Breast epithelium (tissue), 3 donors: ENCODE results near the gene WDR70.

Source experiments
- POLR2A ChIP-seq: fragments of 450-650 bp; IDR thresholded peaks from one replicate; pipeline ENCODE4 v1.6.1; 2016; ENCODE audit warnings: antibody characterized with exemption, mild to moderate bottlenecking, moderate library complexity
- TF ChIP-seq, protein P1 (sequence below), 3 donors: fragments of 450-650 bp; IDR thresholded peaks; one replicate each; pipeline ENCODE4 v1.5.1; 2016 to 2017; ENCODE audit warnings: antibody characterized with exemption in 3 of 3, mild to moderate bottlenecking in 3 of 3, moderate library complexity in 3 of 3

- TF ChIP-seq, protein P1, sequence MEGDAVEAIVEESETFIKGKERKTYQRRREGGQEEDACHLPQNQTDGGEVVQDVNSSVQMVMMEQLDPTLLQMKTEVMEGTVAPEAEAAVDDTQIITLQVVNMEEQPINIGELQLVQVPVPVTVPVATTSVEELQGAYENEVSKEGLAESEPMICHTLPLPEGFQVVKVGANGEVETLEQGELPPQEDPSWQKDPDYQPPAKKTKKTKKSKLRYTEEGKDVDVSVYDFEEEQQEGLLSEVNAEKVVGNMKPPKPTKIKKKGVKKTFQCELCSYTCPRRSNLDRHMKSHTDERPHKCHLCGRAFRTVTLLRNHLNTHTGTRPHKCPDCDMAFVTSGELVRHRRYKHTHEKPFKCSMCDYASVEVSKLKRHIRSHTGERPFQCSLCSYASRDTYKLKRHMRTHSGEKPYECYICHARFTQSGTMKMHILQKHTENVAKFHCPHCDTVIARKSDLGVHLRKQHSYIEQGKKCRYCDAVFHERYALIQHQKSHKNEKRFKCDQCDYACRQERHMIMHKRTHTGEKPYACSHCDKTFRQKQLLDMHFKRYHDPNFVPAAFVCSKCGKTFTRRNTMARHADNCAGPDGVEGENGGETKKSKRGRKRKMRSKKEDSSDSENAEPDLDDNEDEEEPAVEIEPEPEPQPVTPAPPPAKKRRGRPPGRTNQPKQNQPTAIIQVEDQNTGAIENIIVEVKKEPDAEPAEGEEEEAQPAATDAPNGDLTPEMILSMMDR (IDR thresholded peaks at IDR 0.05): no peak
- TF ChIP-seq POLR2A: no peak
Measured at GRCh38 chr5:37511646-37512045, 132.5 kb downstream of the WDR70 start.
